BJ (cell line): ENCODE results near the gene CPEB4. TPM values are rescaled to one million over a fixed set of nuclear protein-coding genes. Genes with fewer than 3 reads are reported as not detected.

ENCODE experiments used
- CTCF ChIA-PET: fragments of 350-600 bp; formaldehyde crosslinking; extraction: SDS; loops from one replicate; lab custom pipeline; 2021; ENCODE audit warnings: antibody characterized with exemption, inconsistent platforms; lab: Yijun Ruan, JAX
- POLR2A ChIA-PET: fragments of 300-600 bp; sonication (Branson Sonifier 250); formaldehyde crosslinking; extraction: SDS; loops from one replicate; lab custom pipeline; 2021; ENCODE audit warnings: antibody characterized with exemption; lab: Charles Lee
- DNase-seq: peaks from one replicate; pipeline ENCODE4 v3.0.0-alpha.2; 2011; ENCODE audit warnings: low read depth
- H3K27me3 ChIP-seq: 2 replicates; pipeline ENCODE4 v1.6.0; 2011; ENCODE audit warnings: low read length; ENCODE audit not compliant: control insufficient read depth, insufficient read depth
- H3K36me3 ChIP-seq: 2 replicates; pipeline ENCODE4 v1.5.1; 2011; ENCODE audit warnings: low read length; ENCODE audit not compliant: control insufficient read depth, insufficient read depth
- H3K4me3 ChIP-seq: 2 replicates; pipeline ENCODE4 v1.5.1; 2011; ENCODE audit warnings: low read depth, mild to moderate bottlenecking, control low read depth, low read length
- CTCF ChIP-seq: IDR thresholded peaks from 2 replicates; pipeline ENCODE4 v1.5.1; 2011; ENCODE audit warnings: low read depth, mild to moderate bottlenecking, control low read depth, inconsistent platforms, low read length, moderate library complexity; ENCODE audit not compliant: insufficient read depth
- polyA plus RNA-seq: library from polyadenylated mRNA; depleted of rRNA; stranded (reverse); fragments of >200 nt; gene quantifications from 2 replicates; pipeline ENCODE4 v1.2.3, GENCODE V29; 2011

The CPEB4 gene
- polyA plus RNA-seq, 1 experiment: 16.4 TPM

DNA sequence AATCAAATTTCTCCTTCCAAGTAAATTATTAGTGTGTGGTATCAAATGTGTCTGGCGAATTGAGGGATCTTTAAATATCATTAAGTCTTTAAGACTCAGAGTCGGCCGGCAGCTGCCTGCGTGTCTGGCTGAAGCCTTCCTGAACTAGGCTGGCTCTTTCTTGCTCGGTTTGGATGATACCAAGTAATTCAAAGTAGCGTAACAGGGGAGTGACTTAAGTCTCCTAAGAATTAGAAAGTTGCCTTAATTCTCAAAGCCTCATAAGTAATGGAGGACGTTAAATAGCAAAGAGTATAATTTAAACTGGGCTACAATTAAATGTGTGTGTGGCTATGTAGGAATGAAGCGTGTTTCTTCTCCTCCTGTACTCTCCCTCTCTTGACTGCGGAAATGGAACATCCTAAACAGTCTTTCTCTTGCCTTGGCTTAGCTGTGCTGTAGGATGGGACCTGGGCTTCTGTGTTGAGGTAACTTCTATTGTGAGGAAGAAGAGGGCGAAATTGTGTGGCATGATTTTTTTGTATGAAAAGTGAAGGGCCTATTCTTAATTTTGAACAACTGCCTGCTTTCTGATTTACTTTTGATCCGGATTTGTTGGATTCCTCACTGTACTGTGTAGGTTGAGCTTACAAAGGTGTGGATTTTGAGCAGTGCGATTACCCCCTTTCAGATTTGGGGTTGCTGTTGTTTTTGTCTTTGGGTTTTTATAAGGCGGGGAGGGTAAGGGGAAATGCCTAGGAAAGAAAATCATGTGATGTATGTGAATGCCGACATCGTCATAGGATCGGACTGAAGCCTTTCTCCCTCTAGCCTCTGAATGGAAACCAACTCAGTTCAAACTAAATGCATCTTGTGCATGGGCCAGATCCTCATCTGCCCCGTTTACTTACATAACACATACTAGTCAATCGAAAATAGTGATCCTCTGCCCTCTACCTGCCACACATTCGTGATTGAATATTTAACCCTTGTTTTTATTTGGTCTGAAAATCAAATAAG lies 29.9 kb downstream of the CPEB4 start:
- no peak for TF ChIP-seq CTCF
- DNase-seq: peak; percentile 51
- H3K27me3 ChIP-seq: no peaks in the 10 kb centered on the region
- CTCF ChIA-PET: interaction anchor here (0.8 to 1.4 kb wide), 2 partner anchors 9 to 55 kb away, joined by 3 to 5 read pairs; no protein-coding TSS in a partner anchor
- peaks cover 1% of the 10 kb centered on the region; the same call in 1 of the 2 replicates for H3K36me3 ChIP-seq
- H3K4me3 ChIP-seq: peak overlapping the region; percentile 30
- POLR2A ChIA-PET: no interaction called here

GRCh38 chr5:173919443-173919842 lies 31.3 kb downstream of the CPEB4 start:
- no peak for DNase-seq
- ChIA-PET POLR2A (no interaction called here), CTCF (no interaction called here)
- Histone ChIP-seq H3K4me3 (no peak overlapping the region), H3K36me3 (no peaks in the 10 kb centered on the region), H3K27me3 (no peaks in the 10 kb centered on the region)
- TF ChIP-seq CTCF: no peak

GRCh38 chr5:173920024-173920753 lies 32.0 kb downstream of the CPEB4 start:
- no peak for DNase-seq
- Histone ChIP-seq H3K4me3 (no peak overlapping the region), H3K27me3 (no peaks in the 10 kb centered on the region), H3K36me3 (no peaks in the 10 kb centered on the region)
- ChIA-PET CTCF (no interaction called here), POLR2A (no interaction called here)
- no peak for TF ChIP-seq CTCF

DNA sequence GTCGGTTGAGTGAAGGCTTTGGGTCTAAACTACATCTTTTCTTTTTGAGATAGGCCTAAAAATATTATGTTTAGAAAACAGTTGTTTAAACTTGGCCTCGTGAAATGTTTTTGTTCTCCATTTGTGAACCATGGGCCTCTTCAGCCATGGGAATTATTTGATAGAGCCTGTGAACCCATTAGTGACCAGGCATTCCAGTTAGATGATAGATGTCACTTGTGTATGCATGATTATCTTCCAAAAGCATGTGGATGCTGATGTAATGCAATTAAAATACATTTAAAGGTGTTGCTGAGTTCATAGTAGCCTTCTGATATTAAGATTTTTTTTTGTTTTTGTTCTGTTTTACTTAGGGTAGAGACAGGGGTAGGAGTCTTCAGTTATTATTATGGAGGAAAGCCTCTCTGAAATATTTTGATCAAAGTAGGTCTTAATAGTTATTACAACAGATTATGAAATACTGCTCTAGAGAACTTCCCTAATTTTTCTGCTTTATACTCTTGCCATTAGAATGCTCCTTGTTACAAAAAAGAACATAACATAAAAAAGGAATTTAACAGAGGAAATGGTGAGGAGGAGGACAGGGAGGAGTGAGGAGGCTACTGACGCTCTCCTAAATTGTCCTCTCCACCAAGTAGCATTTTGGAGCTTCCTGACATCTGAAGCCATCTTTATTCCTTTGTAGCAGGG lies 32.9 kb downstream of the CPEB4 start:
- Histone ChIP-seq H3K4me3 (no peak overlapping the region), H3K27me3 (no peaks in the 10 kb centered on the region), H3K36me3 (no peaks in the 10 kb centered on the region)
- CTCF ChIA-PET: no interaction called here
- no peak for TF ChIP-seq CTCF
- POLR2A ChIA-PET: no interaction called here
- DNase-seq: no peak
